GM19463 (cell line): Measurements from ENCODE around the gene RAG2.
"Not testable (repeated sequence)": the region's sequence is repeated elsewhere in the genome, so short reads cannot be mapped to it uniquely, and the experiment has no call there.

Experiments
- ATAC-seq: cut with Tn5 transposase; IDR thresholded peaks from one replicate; pipeline ENCODE4 v1.9.1; 2021; ENCODE audit warnings: mild to moderate bottlenecking, moderate library complexity; ENCODE audit not compliant: unreplicated experiment

The RAG2 gene

DNA sequence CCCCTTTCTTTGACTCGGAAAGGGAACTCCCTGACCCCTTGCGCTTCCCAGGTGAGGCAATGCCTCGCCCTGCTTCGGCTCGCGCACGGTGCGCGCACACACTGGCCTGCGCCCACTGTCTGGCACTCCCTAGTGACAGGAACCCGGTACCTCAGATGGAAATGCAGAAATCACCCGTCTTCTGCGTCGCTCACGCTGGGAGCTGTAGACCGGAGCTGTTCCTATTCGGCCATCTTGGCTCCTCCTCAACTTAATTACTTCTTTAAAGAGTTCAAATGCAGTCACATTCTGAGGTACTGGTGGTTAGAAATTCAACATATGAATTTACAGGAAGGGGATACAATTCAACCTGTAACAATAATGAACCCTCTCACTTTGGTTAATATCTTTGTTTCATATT is 40.6 kb downstream of the RAG2 start:
- not testable (repeated sequence) for ATAC-seq

DNA sequence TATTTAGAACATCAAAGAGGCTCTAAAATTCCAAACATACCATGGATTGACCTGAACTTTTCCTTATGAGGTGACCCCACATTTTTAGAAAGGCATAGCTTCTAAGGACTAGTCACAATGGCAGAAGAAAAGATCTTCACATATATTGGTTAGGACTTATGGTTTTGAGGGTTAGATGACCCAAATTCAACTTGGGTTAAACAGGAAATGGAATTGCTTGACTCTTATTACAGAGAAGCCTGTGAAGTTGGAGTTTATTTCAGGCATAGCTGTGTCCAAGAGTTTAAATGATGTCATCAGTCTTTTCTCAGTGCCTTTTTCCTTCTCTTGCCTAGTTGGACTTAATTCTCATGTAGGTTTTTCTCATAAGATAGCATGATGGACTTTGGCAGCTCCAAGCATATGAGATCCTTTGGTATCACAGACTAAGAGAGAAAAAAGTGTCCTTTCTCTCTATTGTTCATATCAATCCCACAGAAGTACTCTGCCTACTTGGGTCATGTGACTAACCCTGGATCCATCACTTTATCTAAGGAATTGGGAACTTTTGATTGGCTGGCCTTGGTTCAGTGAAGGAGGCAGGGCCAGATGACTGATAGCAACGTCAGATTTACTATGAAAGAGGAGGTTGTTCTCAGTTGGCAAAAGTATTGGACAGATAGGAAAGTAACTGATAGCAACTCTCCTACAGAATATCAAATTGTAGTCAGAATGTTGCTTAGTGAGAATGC is 47.5 kb downstream of the RAG2 start:
- no peak for ATAC-seq
